Neural progenitor cell (in vitro differentiated cells): ENCODE data around the gene YIF1B.

Source experiments
- CTCF ChIP-seq: fragments of 200-600 bp; sonication (generic); IDR thresholded peaks from 2 replicates; pipeline ENCODE4 v1.5.1; 2017; ENCODE audit warnings: antibody characterized with exemption, mild to moderate bottlenecking
- EZH2 ChIP-seq: fragments of 200-600 bp; sonication (generic); IDR thresholded peaks from 2 replicates; pipeline ENCODE4 v1.6.1; 2017; ENCODE audit warnings: antibody characterized with exemption, mild to moderate bottlenecking, moderate library complexity

- TF ChIP-seq CTCF (no peak), EZH2 (no peak)
Observed at GRCh38 chr19:38298821-38299680, 16.7 kb downstream of the YIF1B start.
